Stomach smooth muscle (tissue), 2 donors: ENCODE measurements around the gene DNAJC12.
"Not testable (repeated sequence)": the region's sequence is repeated elsewhere in the genome, so short reads cannot be mapped to it uniquely, and the experiment has no call there.

Source experiments
- H3K27ac ChIP-seq: one replicate; pipeline ENCODE4 v1.7.0; 2013; ENCODE audit warnings: mild to moderate bottlenecking, low read length, inconsistent platforms
- H3K27me3 ChIP-seq, 2 donors: one replicate each; pipeline ENCODE4 v1.7.0; 2013; ENCODE audit warnings: low read length in 2 of 2; ENCODE audit not compliant: insufficient read depth in 2 of 2, control insufficient read depth in 1 of 2
- H3K36me3 ChIP-seq, 2 donors: one replicate each; pipeline ENCODE4 v1.7.0; 2013; ENCODE audit warnings: low read length in 2 of 2; ENCODE audit not compliant: control insufficient read depth in 2 of 2, insufficient read depth in 2 of 2
- H3K4me1 ChIP-seq: one replicate; pipeline ENCODE4 v1.7.0; 2013; ENCODE audit warnings: low read length; ENCODE audit not compliant: control insufficient read depth, insufficient read depth
- H3K4me3 ChIP-seq, 2 donors: one replicate each; pipeline ENCODE4 v1.7.0; 2013; ENCODE audit warnings: low read length in 2 of 2
- H3K9ac ChIP-seq, 2 donors: one replicate each; pipeline ENCODE4 v1.7.0; 2013; ENCODE audit warnings: low read length in 2 of 2, mild to moderate bottlenecking in 1 of 2
- H3K9me3 ChIP-seq, 2 donors: one replicate each; pipeline ENCODE4 v1.7.0; 2013; ENCODE audit warnings: low read length in 2 of 2; ENCODE audit not compliant: control insufficient read depth in 2 of 2
- donor health status: healthy.
- donor health status: Pancreatic carcinoma.

Gene DNAJC12

DNA sequence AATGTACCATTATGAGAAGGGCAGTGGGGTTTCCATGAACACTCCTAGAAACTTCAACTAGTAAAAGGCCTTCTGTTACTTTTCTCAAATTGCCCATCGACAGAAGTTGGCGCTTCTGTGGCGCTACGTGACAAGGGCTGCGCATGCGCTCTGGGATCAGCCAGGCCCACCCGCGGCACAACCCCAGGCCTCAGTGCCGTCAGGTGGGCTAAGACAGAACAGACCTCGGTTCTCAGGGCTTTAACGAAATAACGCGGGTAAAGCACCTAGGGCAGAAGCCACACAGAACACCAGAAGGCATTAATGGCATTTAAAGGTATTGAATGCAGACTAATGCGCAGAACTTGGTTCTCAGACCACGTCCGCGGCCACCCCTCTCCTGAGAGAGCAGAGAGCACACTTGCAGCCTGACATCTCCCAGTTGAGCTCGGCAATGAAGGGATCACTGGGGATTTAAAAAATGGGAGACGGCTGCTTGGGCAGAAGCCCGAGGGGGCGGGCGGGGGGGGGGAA, 74.4 kb downstream of the DNAJC12 start:
- no peaks in the 10 kb centered on the region for H3K27me3 ChIP-seq
- H3K4me3 ChIP-seq = peak overlapping the region; percentile 97 to 98
- H3K36me3 ChIP-seq = no peaks in the 10 kb centered on the region
- H3K9ac ChIP-seq = peak overlapping the region; percentile 91 to 95
- no peaks in the 10 kb centered on the region for H3K9me3 ChIP-seq
- H3K27ac ChIP-seq = peak overlapping the region; percentile 94
- H3K4me1 ChIP-seq = peaks cover 3% of the 10 kb centered on the region

DNA sequence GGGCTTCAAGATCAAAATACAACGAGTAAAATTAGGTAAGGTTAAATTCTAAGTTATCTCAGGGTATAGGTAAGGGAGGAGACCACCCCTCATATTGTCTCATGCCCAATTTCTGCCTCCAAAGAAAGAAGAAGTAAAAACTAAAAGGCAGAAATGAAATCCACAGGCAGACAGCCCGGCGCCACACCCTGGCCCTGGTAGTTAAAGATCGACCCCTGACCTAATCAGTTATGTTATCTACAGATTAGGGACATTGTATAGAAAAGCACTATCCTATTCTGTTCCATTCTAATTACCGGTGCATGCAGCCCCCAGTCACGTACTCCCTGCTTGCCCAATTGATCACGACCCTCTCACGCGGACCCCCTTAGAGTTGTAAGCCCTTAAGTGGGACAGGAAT, 75.4 kb downstream of the DNAJC12 start:
- not testable (repeated sequence) for H3K27me3 ChIP-seq, H3K4me1 ChIP-seq, H3K9ac ChIP-seq, H3K36me3 ChIP-seq, H3K27ac ChIP-seq, H3K9me3 ChIP-seq
- H3K4me3 ChIP-seq = peak overlapping the region in 1 of 2 donors; percentile 97

DNA sequence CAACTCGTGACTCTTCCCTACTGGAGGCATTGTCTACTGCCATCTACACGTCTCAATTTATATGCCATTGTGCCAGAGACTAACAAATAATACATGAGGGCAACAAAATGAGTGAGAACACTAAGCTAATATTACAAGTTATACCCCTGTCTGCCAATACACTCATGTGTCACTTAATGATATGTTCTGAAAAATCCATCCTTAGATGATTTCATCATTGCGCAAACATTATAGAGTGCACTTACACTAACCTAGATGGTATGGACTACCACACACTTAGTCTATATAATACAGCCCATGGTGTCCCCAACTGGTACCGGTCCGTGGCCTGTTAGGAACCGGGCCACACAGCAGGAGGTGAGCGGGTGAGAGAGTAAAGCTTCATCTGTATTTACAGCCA, 77.7 kb downstream of the DNAJC12 start:
- no peaks in the 10 kb centered on the region for H3K27me3 ChIP-seq
- no peak overlapping the region for H3K9ac ChIP-seq
- no peak overlapping the region for H3K27ac ChIP-seq
- H3K9me3 ChIP-seq = no peaks in the 10 kb centered on the region
- H3K4me3 ChIP-seq = no peak overlapping the region
- H3K4me1 ChIP-seq = peaks cover 3% of the 10 kb centered on the region
- H3K36me3 ChIP-seq = no peaks in the 10 kb centered on the region
